Measurements from ENCODE around the gene SYT4. TPM values are rescaled to one million over a fixed set of nuclear protein-coding genes. Genes with fewer than 3 reads are reported as not detected.

SYT4 gene
- total and polyA plus RNA-seq, 9 of the 15 experiments (the other 6 are each of a cell fraction or from before 2014, with no cell fraction given), result not detected

GRCh38 chr18:43274526-43274925 is 2.8 kb downstream of the SYT4 start:
- CTCF ChIA-PET (ENCODE audit: low intra/inter-chr PET ratio), result no interaction called here
- H3K27ac ChIP-seq (ENCODE audit: extremely low read depth, low read depth, low read length), result no peak overlapping the region
- in situ Hi-C loops (cut with MboI) (loop anchor here (10.0 to 25.0 kb wide), 2 partner anchors 980 to 1212 kb away; no protein-coding TSS in a partner anchor), intact Hi-C loops (cut with micrococcal nuclease) (loop anchor here (5.0 kb wide), 2 partner anchors 977 to 1222 kb away; no protein-coding TSS in a partner anchor)
- TF ChIP-seq ELF2 (CRISPR knock-in tag; IDR thresholded peaks at IDR 0.05) (no peak), KDM5B (IDR thresholded peaks at IDR 0.05; ENCODE audit: insufficient replicate concordance, low read depth, low read length) (no peak), TAF1 (IDR thresholded peaks at IDR 0.05; ENCODE audit: control insufficient read depth, extremely low read depth, insufficient read depth, low read length, severe bottlenecking) (no peak), HINFP (tag; conservative IDR thresholded peaks at IDR 0.05; ENCODE audit: low read depth) (no peak), CTBP1 (IDR thresholded peaks at IDR 0.05; ENCODE audit: borderline replicate concordance) (no peak), CHD1 (IDR thresholded peaks at IDR 0.05; ENCODE audit: low read length) (no peak), EP400 (IDR thresholded peaks at IDR 0.05) (no peak), ZKSCAN3 (CRISPR knock-in tag; IDR thresholded peaks at IDR 0.05) (no peak), ZNF583 (CRISPR knock-in tag; IDR thresholded peaks at IDR 0.05) (no peak), RBM34 (IDR thresholded peaks at IDR 0.05; ENCODE audit: borderline replicate concordance, insufficient read depth, low read length) (no peak), HOMEZ (CRISPR knock-in tag; IDR thresholded peaks at IDR 0.05) (no peak), E2F6 (IDR thresholded peaks at IDR 0.05; ENCODE audit: borderline replicate concordance in 1 of 2, extremely low read depth in 1 of 2, insufficient read depth in 1 of 2, insufficient read length in 1 of 2, low read depth in 1 of 2, low read length in 1 of 2, poor library complexity in 1 of 2, severe bottlenecking in 1 of 2) (no peak), TRIM28 (IDR thresholded peaks at IDR 0.05) (no peak), KHSRP (IDR thresholded peaks at IDR 0.05) (no peak), NELFE (IDR thresholded peaks at IDR 0.05; ENCODE audit: insufficient read depth, insufficient read length) (no peak)
- no peaks in the 10 kb centered on the region for H3K36me3 ChIP-seq (ENCODE audit: control insufficient read depth, insufficient read depth, low read length)
- H3K4me2 ChIP-seq (ENCODE audit: insufficient read depth, low read length), result no peak overlapping the region
- H3K9me3 ChIP-seq (replicated peaks; ENCODE audit: control insufficient read depth, insufficient read depth, low read depth, low read length), result no peaks in the 10 kb centered on the region
- H4K20me1 ChIP-seq (replicated peaks; ENCODE audit: control insufficient read depth, insufficient read depth, low read length), result no peaks in the 10 kb centered on the region
- H3K79me2 ChIP-seq (ENCODE audit: control insufficient read depth, insufficient read depth, low read length), result no peaks in the 10 kb centered on the region
- POLR2A ChIA-PET, result no interaction called here
- no peaks in the 10 kb centered on the region for H3K4me1 ChIP-seq (replicated peaks in 1 of 2; ENCODE audit: control insufficient read depth in 2 of 2, insufficient read depth in 2 of 2, low read length in 2 of 2)
- H3K4me3 ChIP-seq, result no peak overlapping the region
- no peak overlapping the region for H3K9ac ChIP-seq (ENCODE audit: insufficient read depth in 1 of 2, low read depth in 2 of 2, low read length in 2 of 2)
- H3K27me3 ChIP-seq (ENCODE audit: control insufficient read depth in 2 of 2, insufficient read depth in 2 of 2, low read length in 2 of 2), result no peaks in the 10 kb centered on the region
- no peak for ATAC-seq
- no peak for DNase-seq (ENCODE audit: extremely low read depth in 1 of 4, low spot score in 3 of 4)
- FAIRE-seq, result no peak
- no peak overlapping the region for H2AFZ ChIP-seq (ENCODE audit: low read depth, low read length)
- no peaks in the 10 kb centered on the region for H3K9me1 ChIP-seq (ENCODE audit: control insufficient read depth, insufficient read depth, low read length)
- 0% methylated on average over 1 of the region's 1 CpG for WGBS (ENCODE audit: insufficient coverage, low coverage, missing lambda C conversion rate)
- BruUV-seq (replicated peaks), result no TSS peak
